SK-MEL-5 (cell line): ENCODE measurements around the gene ASB10. TPM values are rescaled to one million over a fixed set of nuclear protein-coding genes. Genes with fewer than 3 reads are reported as not detected.

Source experiments
- DNase-seq: peaks from one replicate; pipeline ENCODE4 v3.0.0-alpha.2; 2016; ENCODE audit warnings: low read depth, low spot score
- in situ Hi-C: cut with HindIII; loops from 2 replicates; pipeline ENCODE4 v1.10.0; 2016; ENCODE audit warnings: low sequenced_read_pairs, high pct_unique_total_duplicates, low pct_unique_long_range_greater_than_20kb
- total RNA-seq: library from RNA; depleted of rRNA; stranded (reverse); fragments of >200 nt; shearing (Covaris generic); gene quantifications from 2 replicates; pipeline ENCODE4 v1.2.3, GENCODE V29; 2014

ASB10 gene
- total RNA-seq, 1 experiment from 2014 or later = not detected

DNA sequence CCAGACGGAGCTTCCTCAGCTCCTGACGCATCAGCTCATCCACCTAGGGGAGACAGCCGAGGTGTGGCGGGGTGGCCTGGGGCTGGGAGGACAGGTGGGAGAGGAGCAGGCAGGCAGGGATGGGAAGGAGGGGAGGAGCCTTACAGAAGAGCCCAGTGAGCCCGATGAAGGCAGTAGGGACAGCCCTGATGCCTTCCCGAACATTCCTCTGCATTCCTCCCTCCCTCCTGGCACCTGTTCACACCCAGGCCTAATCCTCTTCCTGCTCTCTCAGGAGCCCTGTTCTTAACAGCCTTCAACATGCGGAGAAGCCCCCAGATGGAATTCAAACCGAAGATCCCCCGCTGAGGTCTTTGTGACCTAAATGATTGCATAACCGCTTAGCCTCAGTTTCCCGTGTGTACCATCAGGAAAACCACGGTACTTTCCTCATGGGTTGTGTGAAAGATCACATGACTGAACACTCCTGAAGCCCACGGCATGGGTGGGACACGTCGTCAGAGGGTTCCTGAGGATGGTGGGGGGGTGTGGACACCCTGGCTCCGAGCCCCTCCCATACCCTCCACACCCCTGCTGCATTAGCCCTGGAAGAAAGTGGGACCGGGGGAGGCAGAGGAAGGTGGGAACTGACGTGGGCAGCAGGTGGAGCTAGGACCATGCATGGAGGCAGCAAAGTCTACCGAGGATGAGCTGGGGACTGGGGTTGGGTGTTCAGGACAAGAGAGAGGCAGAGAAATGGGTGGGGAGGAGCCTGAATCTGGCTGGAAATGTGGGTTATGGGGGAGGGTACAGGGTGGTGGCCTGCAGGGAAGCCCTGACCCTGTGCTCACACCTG lies 8.8 kb upstream of the ASB10 start:
- in situ Hi-C loops = no loop called here
- DNase-seq = no peak

DNA sequence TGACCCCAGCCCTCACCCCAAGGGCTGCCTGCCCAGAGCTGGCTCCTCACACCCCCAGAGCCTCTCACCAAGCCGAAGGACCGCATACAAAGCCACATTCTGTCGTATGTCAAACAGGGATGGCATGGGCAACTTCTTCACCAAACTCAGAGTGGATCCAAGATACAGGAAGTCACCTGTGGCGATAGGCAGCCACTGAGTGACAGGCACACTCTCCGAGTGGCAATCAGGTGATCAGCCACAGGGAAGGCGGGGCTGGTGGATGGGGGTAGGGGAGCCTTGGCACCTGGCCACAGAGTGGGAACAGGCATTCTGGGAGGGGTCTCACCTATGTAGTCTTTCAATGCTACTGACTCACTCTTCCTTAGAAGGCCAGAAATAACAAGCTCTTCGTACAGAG lies 7.1 kb upstream of the ASB10 start:
- DNase-seq = no peak
- in situ Hi-C loops = no loop called here

- in situ Hi-C loops = no loop called here
- DNase-seq = no peak
These were observed 6.3 kb upstream of the ASB10 start for GRCh38 chr7:151193203-151193978.

GRCh38 chr7:151192002-151192539 lies 5.0 kb upstream of the ASB10 start:
- no peak for DNase-seq
- in situ Hi-C loops = no loop called here

- in situ Hi-C loops = no loop called here
- DNase-seq = no peak
These were observed 4.5 kb upstream of the ASB10 start for GRCh38 chr7:151191544-151191943.

GRCh38 chr7:151189038-151189437 lies 2.0 kb upstream of the ASB10 start:
- in situ Hi-C loops = no loop called here
- no peak for DNase-seq

DNA sequence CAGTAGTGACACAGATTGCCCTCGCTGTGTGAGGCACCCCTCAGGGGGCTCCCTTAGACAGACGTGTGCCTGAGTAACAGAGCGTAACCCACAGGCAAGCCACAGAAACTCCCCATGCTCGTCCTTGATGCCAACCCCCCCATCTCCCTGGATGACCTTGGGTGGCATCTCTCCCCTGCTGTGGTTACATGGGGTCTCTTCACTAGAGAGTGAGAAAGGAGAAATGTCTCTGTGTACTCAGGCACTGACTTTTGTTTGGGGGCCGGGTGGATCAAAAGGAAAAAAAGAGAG lies 1.1 kb upstream of the ASB10 start:
- in situ Hi-C loops = no loop called here
- DNase-seq = no peak

- DNase-seq = no peak
- in situ Hi-C loops = no loop called here
These were observed 580 bp upstream of the ASB10 start for GRCh38 chr7:151187409-151188251.

- no peak for DNase-seq
- in situ Hi-C loops = no loop called here
These were observed 1.0 kb downstream of the ASB10 start for GRCh38 chr7:151185762-151186639.

DNA sequence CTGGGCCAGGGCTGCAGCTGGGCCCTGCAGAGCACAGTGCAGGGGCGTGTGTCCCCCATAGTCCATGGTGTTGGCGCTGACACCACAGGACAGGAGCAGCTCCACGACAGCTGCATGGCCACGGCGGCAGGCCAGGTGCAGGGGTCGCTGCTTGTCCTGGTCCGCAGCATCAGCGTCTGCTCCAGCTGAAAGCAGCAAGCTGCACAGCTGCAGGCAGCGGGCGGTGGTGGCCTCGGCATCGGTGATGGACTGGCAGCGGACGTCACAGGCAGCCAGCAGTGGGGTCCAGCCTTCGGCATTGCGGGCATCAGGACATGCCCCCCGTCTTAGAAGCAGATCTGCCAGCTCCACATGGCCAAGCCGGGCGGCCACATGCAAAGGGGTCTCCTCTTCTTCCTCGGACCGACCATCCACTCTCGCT lies 6.0 kb downstream of the ASB10 start:
- in situ Hi-C loops = no loop called here
- no peak for DNase-seq

GRCh38 chr7:151179946-151180345 lies 7.1 kb downstream of the ASB10 start:
- in situ Hi-C loops = no loop called here
- DNase-seq = no peak

GRCh38 chr7:151179287-151179860 lies 7.7 kb downstream of the ASB10 start:
- in situ Hi-C loops = no loop called here
- DNase-seq = no peak

DNA sequence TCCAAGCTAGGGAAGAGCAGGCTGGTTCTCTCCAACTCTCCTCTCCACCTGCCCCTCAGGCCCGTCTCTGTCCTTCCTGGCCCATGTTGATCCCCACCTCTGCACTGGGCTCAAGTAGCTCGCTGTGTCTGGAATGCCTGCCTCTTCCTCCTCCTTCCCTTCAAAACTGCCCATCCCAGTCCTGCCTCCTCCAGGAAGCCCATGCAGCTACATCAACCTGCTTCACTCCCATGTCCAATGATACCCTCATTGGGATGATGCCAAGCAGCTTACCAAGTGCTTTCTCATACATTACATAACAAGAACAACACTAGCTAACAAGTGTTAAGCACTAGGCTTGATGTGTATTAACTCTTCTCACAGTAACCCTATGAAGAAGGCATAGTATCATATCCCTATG lies 8.2 kb downstream of the ASB10 start:
- no peak for DNase-seq
- in situ Hi-C loops = no loop called here

- in situ Hi-C loops = no loop called here
- DNase-seq = no peak
These were observed 8.8 kb downstream of the ASB10 start for GRCh38 chr7:151178236-151178635.

DNA sequence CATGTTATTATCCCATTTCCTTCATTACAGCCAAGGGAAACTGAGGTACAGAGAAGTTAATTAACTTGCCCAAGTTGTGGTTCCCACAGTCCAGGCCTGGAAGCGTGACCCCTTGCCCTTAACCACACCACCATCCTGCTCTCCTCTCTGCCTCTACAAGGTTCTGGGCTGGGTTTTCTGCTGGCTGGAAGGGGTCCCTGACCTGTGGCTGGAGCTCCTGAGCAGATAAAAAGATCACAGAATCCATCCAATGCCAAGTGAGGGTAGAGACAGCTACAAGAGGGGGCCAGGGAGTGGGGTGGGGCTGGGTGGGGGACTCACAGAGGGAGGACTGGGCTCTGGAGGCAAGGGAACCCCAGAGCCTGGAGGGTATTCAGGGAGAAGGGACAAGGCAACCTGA lies 9.7 kb downstream of the ASB10 start:
- no peak for DNase-seq
- in situ Hi-C loops = no loop called here

GRCh38 chr7:151176401-151176800 lies 10.6 kb downstream of the ASB10 start:
- in situ Hi-C loops = no loop called here

GRCh38 chr7:151175793-151176311 lies 11.2 kb downstream of the ASB10 start:
- in situ Hi-C loops = no loop called here
- DNase-seq = no peak

More at GRCh38 chr7:151176401-151176800, 10.6 kb downstream of the ASB10 start:
- DNase-seq = no peak
